Endodermal cell (in vitro differentiated cells): ENCODE results near the gene HDAC11. TPM values are rescaled to one million over a fixed set of nuclear protein-coding genes. Genes with fewer than 3 reads are reported as not detected.
A peak's percentile ranks its signal among the peaks of the same experiment; 100 is the strongest.

Experiments
- DNase-seq: peaks from one replicate; pipeline ENCODE4 v3.0.0-alpha.2; 2017
- H3K27ac ChIP-seq: 2 replicates; pipeline ENCODE4 v1.5.1; 2013; ENCODE audit warnings: mild to moderate bottlenecking, low read depth, low read length, moderate library complexity
- H3K27me3 ChIP-seq: 2 replicates; pipeline ENCODE4 v1.6.1; 2013; ENCODE audit warnings: mild to moderate bottlenecking, low read length, moderate library complexity; ENCODE audit not compliant: insufficient read depth, control insufficient read depth, poor library complexity, severe bottlenecking
- H3K36me3 ChIP-seq: 2 replicates; pipeline ENCODE4 v1.7.0; 2013; ENCODE audit warnings: mild to moderate bottlenecking, low read length, moderate library complexity; ENCODE audit not compliant: control insufficient read depth, insufficient read depth
- H3K4me1 ChIP-seq: one replicate; pipeline ENCODE4 v1.7.0; 2013; ENCODE audit warnings: low read length; ENCODE audit not compliant: control insufficient read depth, insufficient read depth
- H3K4me3 ChIP-seq: 2 replicates; pipeline ENCODE4 v1.5.1; 2013; ENCODE audit warnings: mild to moderate bottlenecking, low read length, moderate library complexity
- H3K9ac ChIP-seq: 2 replicates; pipeline ENCODE4 v1.6.1; 2013; ENCODE audit warnings: mild to moderate bottlenecking, low read length, moderate library complexity; ENCODE audit not compliant: poor library complexity, severe bottlenecking; ENCODE audit errors: extremely low read depth
- H3K9me3 ChIP-seq: 2 replicates; pipeline ENCODE4 v1.6.1; 2013; ENCODE audit warnings: mild to moderate bottlenecking, low read length, moderate library complexity; ENCODE audit not compliant: control insufficient read depth
- H3K27ac Mint-ChIP-seq: 2 replicates; pipeline ENCODE4 v1.8.0; 2020; ENCODE audit warnings: mixed read lengths
- H3K27me3 Mint-ChIP-seq: 2 replicates; pipeline ENCODE4 v1.8.0; 2021; ENCODE audit warnings: mild to moderate bottlenecking, mixed read lengths; ENCODE audit not compliant: insufficient read depth
- H3K36me3 Mint-ChIP-seq: 2 replicates; pipeline ENCODE4 v1.8.0; 2020; ENCODE audit warnings: low read depth, mixed read lengths
- H3K4me1 Mint-ChIP-seq: 2 replicates; pipeline ENCODE4 v1.8.0; 2020; ENCODE audit warnings: mixed read lengths
- H3K4me3 Mint-ChIP-seq: 2 replicates; pipeline ENCODE4 v1.8.0; 2020; ENCODE audit warnings: mild to moderate bottlenecking, moderate library complexity, mixed read lengths
- H3K9me3 Mint-ChIP-seq: 2 replicates; pipeline ENCODE4 v1.8.0; 2020; ENCODE audit warnings: mild to moderate bottlenecking, mixed read lengths
- CTCF ChIP-seq: fragments of 200-600 bp; sonication (generic); conservative IDR thresholded peaks from 2 replicates; pipeline ENCODE4 v1.5.0; 2021; ENCODE audit warnings: antibody characterized with exemption, mild to moderate bottlenecking
- WGBS, 2 experiments: methylation state at CpG; one replicate each; pipeline versions ENCODE4 v1.1.5 to v1.1.7; 2013; ENCODE audit warnings: missing lambda C conversion rate in 2 of 2, mixed read lengths in 1 of 2; ENCODE audit not compliant: insufficient coverage in 1 of 2, insufficient read length in 1 of 2; 5-methylcytosine and 5-hydroxymethylcytosine counted together
- total RNA-seq, 2 donors: library from RNA; stranded (reverse); fragmentation: NEBNext Ultra II Directional in 1 of 2; extraction: Animal tissue kit (Norgen Biotek cat#: 25700) in 1 of 2; gene quantifications; 2 replicates in 1 of 2; 3 replicates in 1 of 2; pipeline ENCODE4 v1.2.1, GENCODE V29; 2021

HDAC11 gene
- total RNA-seq, 2 donors from 2014 or later, result 17.0 to 17.1 TPM

DNA sequence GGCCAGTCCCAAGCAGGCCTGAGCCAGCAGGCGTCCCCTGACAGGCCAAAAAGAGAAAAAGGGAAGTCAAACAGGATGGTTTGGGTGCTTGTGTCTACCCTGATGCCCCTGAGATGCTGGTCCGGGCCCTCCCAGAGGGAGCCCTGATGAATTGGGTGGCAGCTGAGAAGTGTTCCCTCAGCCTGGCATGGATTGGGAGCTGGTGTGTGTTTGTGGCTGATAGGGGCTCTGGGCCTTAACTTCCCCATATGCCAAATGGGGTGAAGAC is 70.3 kb downstream of the HDAC11 start:
- H3K27ac Mint-ChIP-seq, result no peak overlapping the region
- Histone ChIP-seq H3K27me3 (no peaks in the 10 kb centered on the region), H3K9ac (no peak overlapping the region), H3K36me3 (no peaks in the 10 kb centered on the region), H3K4me3 (no peak overlapping the region), H3K27ac (no peak overlapping the region), H3K4me1 (peaks cover 9% of the 10 kb centered on the region), H3K9me3 (no peaks in the 10 kb centered on the region)
- H3K4me1 Mint-ChIP-seq, result peaks cover 41% of the 10 kb centered on the region
- peaks cover 15% of the 10 kb centered on the region for H3K27me3 Mint-ChIP-seq
- WGBS, 2 experiments, result 90% methylated on average over 2 of the region's 2 CpGs; no CpG with 5 or more reads in 1 of the 2 experiments
- H3K4me3 Mint-ChIP-seq, result peak overlapping the region; percentile 60
- no peak for DNase-seq
- H3K36me3 Mint-ChIP-seq, result no peaks in the 10 kb centered on the region
- no peak for TF ChIP-seq CTCF
- no peaks in the 10 kb centered on the region for H3K9me3 Mint-ChIP-seq

DNA sequence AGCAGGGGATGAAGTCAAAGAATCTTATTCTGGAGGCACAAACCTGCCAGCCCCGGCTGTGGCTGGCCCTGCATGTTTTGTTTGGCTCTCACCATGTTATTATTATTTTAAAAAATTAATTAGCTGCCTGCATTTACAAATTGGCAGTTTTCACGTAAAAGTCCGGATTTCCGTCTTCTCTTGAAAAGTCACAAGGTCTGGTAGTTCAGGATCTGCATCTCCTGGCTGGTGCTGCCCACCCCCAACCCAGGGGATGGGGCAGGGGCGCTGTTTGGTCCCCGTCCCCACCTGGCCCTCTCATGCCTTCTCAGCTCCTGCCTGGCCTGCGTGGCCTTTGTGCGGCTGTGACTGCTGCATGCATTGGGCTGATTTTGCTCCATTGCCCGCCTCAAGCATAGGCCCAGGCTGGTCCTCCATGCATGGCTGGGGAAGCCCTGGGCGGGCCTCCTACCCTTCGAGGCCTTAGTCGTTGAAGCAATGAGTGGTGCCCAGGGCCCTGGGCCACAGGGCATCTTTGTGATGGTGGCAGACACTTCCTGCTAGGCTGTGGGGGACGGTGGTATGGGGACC is 70.8 kb downstream of the HDAC11 start:
- H3K4me1 Mint-ChIP-seq, result peaks cover 37% of the 10 kb centered on the region
- no peak for DNase-seq
- Histone ChIP-seq H3K4me3 (no peak overlapping the region), H3K27ac (no peak overlapping the region), H3K9me3 (no peaks in the 10 kb centered on the region), H3K36me3 (no peaks in the 10 kb centered on the region), H3K4me1 (peaks cover 11% of the 10 kb centered on the region), H3K9ac (no peak overlapping the region), H3K27me3 (no peaks in the 10 kb centered on the region)
- no peak overlapping the region for H3K27ac Mint-ChIP-seq
- 89 to 93% methylated on average over 8 to 13 of the region's 13 CpGs for WGBS, 2 experiments
- TF ChIP-seq CTCF, result no peak
- H3K27me3 Mint-ChIP-seq, result peaks cover 15% of the 10 kb centered on the region
- H3K36me3 Mint-ChIP-seq, result no peaks in the 10 kb centered on the region
- no peaks in the 10 kb centered on the region for H3K9me3 Mint-ChIP-seq
- H3K4me3 Mint-ChIP-seq, result peak overlapping the region; percentile 60

GRCh38 chr3:13552857-13553652 is 72.9 kb downstream of the HDAC11 start:
- TF ChIP-seq CTCF, result no peak
- WGBS, 2 experiments, result 89 to 90% methylated on average over 18 to 28 of the region's 28 CpGs
- H3K27me3 Mint-ChIP-seq, result peaks cover 14% of the 10 kb centered on the region

More at GRCh38 chr3:13552857-13553652, 72.9 kb downstream of the HDAC11 start:
- no peak overlapping the region for H3K4me3 Mint-ChIP-seq
- H3K36me3 Mint-ChIP-seq, result no peaks in the 10 kb centered on the region
- H3K27ac Mint-ChIP-seq, result no peak overlapping the region
- Histone ChIP-seq H3K27ac (no peak overlapping the region), H3K9me3 (no peaks in the 10 kb centered on the region), H3K9ac (no peak overlapping the region), H3K4me3 (no peak overlapping the region), H3K4me1 (peaks cover 7% of the 10 kb centered on the region), H3K27me3 (no peaks in the 10 kb centered on the region), H3K36me3 (no peaks in the 10 kb centered on the region)
- no peak for DNase-seq
- H3K4me1 Mint-ChIP-seq, result peaks cover 23% of the 10 kb centered on the region
- H3K9me3 Mint-ChIP-seq, result no peaks in the 10 kb centered on the region
